ENCODE data around the gene NINJ2. TPM values are rescaled to one million over a fixed set of nuclear protein-coding genes. Genes with fewer than 3 reads are reported as not detected.

NINJ2 gene
- total RNA-seq, 1 donor from 2014 or later, result not detected

GRCh38 chr12:544142-544541, 119.1 kb downstream of the NINJ2 start:
- Histone ChIP-seq H3K9ac (ENCODE audit: low read length) (no peak overlapping the region), H3K27ac (ENCODE audit: low read depth, low read length) (no peak overlapping the region), H3K27me3 (ENCODE audit: insufficient read depth, low read length) (peaks cover 22% of the 10 kb centered on the region), H3K4me2 (ENCODE audit: low read length) (no peak overlapping the region), H3K9me3 (ENCODE audit: insufficient read depth, low read depth, low read length) (no peaks in the 10 kb centered on the region), H2AFZ (ENCODE audit: low read depth, low read length) (no peak overlapping the region), H4K20me1 (ENCODE audit: insufficient read depth, low read length) (no peaks in the 10 kb centered on the region), H3K36me3 (ENCODE audit: insufficient read depth, low read length) (no peaks in the 10 kb centered on the region), H3K4me3 (ENCODE audit: insufficient read depth, low read depth, low read length) (no peak overlapping the region), H3K4me1 (ENCODE audit: insufficient read depth, low read length) (peaks cover 1% of the 10 kb centered on the region), H3K79me2 (ENCODE audit: insufficient read depth, low read length) (no peaks in the 10 kb centered on the region)
- Mint-ChIP-seq H3K4me3 (ENCODE audit: unreplicated experiment) (peak overlapping the region; percentile 1), H3K9me3 (ENCODE audit: unreplicated experiment) (no peaks in the 10 kb centered on the region), H3K27ac (ENCODE audit: unreplicated experiment) (no peak overlapping the region), H3K27me3 (ENCODE audit: low read depth, unreplicated experiment) (peaks cover 32% of the 10 kb centered on the region), H3K4me1 (ENCODE audit: low read depth, unreplicated experiment) (peaks cover 8% of the 10 kb centered on the region), H3K36me3 (ENCODE audit: low read depth, unreplicated experiment) (peaks cover 4% of the 10 kb centered on the region)
- TF ChIP-seq EZH2 (IDR thresholded peaks at IDR 0.05; ENCODE audit: insufficient read depth, low read length), result no peak
- TF ChIP-seq CTCF (IDR thresholded peaks at IDR 0.05; ENCODE audit: insufficient read depth, low read depth, low read length), result no peak
- DNase-seq (ENCODE audit: low read depth) (no peak), FAIRE-seq (no peak)

- no peak for DNase-seq (ENCODE audit: low read depth)
- Histone ChIP-seq H3K4me3 (ENCODE audit: insufficient read depth, low read depth, low read length) (no peak overlapping the region), H3K27ac (ENCODE audit: low read depth, low read length) (no peak overlapping the region), H3K9me3 (ENCODE audit: insufficient read depth, low read depth, low read length) (no peaks in the 10 kb centered on the region), H3K36me3 (ENCODE audit: insufficient read depth, low read length) (no peaks in the 10 kb centered on the region), H3K9ac (ENCODE audit: low read length) (no peak overlapping the region), H3K4me2 (ENCODE audit: low read length) (no peak overlapping the region), H4K20me1 (ENCODE audit: insufficient read depth, low read length) (no peaks in the 10 kb centered on the region), H3K27me3 (ENCODE audit: insufficient read depth, low read length) (peaks cover 18% of the 10 kb centered on the region), H3K79me2 (ENCODE audit: insufficient read depth, low read length) (no peaks in the 10 kb centered on the region), H2AFZ (ENCODE audit: low read depth, low read length) (no peak overlapping the region), H3K4me1 (ENCODE audit: insufficient read depth, low read length) (peaks cover 8% of the 10 kb centered on the region)
- H3K27ac Mint-ChIP-seq (ENCODE audit: unreplicated experiment), result no peak overlapping the region
- peaks cover 24% of the 10 kb centered on the region for H3K27me3 Mint-ChIP-seq (ENCODE audit: low read depth, unreplicated experiment)
- H3K36me3 Mint-ChIP-seq (ENCODE audit: low read depth, unreplicated experiment), result peaks cover 4% of the 10 kb centered on the region
- no peaks in the 10 kb centered on the region for H3K9me3 Mint-ChIP-seq (ENCODE audit: unreplicated experiment)
- H3K4me1 Mint-ChIP-seq (ENCODE audit: low read depth, unreplicated experiment), result peaks cover 9% of the 10 kb centered on the region
- H3K4me3 Mint-ChIP-seq (ENCODE audit: unreplicated experiment), result no peak overlapping the region
- FAIRE-seq, result no peak
- TF ChIP-seq EZH2 (IDR thresholded peaks at IDR 0.05; ENCODE audit: insufficient read depth, low read length) (no peak), CTCF (IDR thresholded peaks at IDR 0.05; ENCODE audit: insufficient read depth, low read depth, low read length) (no peak)
Observed at GRCh38 chr12:543114-543451, 120.2 kb downstream of the NINJ2 start.

- H3K9me3 ChIP-seq (ENCODE audit: insufficient read depth, low read depth, low read length), result no peaks in the 10 kb centered on the region
- Mint-ChIP-seq H3K4me3 (ENCODE audit: unreplicated experiment) (no peak overlapping the region), H3K36me3 (ENCODE audit: low read depth, unreplicated experiment) (peaks cover 4% of the 10 kb centered on the region), H3K4me1 (ENCODE audit: low read depth, unreplicated experiment) (peaks cover 9% of the 10 kb centered on the region), H3K27me3 (ENCODE audit: low read depth, unreplicated experiment) (peaks cover 22% of the 10 kb centered on the region), H3K9me3 (ENCODE audit: unreplicated experiment) (no peaks in the 10 kb centered on the region), H3K27ac (ENCODE audit: unreplicated experiment) (no peak overlapping the region)
- H3K79me2 ChIP-seq (ENCODE audit: insufficient read depth, low read length), result no peaks in the 10 kb centered on the region
- no peaks in the 10 kb centered on the region for H4K20me1 ChIP-seq (ENCODE audit: insufficient read depth, low read length)
- H3K4me2 ChIP-seq (ENCODE audit: low read length), result no peak overlapping the region
- DNase-seq (ENCODE audit: low read depth) (no peak), FAIRE-seq (no peak)
- H3K36me3 ChIP-seq (ENCODE audit: insufficient read depth, low read length), result no peaks in the 10 kb centered on the region
- no peak overlapping the region for H3K4me3 ChIP-seq (ENCODE audit: insufficient read depth, low read depth, low read length)
- H2AFZ ChIP-seq (ENCODE audit: low read depth, low read length), result no peak overlapping the region
- peaks cover 17% of the 10 kb centered on the region for H3K27me3 ChIP-seq (ENCODE audit: insufficient read depth, low read length)
- no peak overlapping the region for H3K9ac ChIP-seq (ENCODE audit: low read length)
- TF ChIP-seq EZH2 (IDR thresholded peaks at IDR 0.05; ENCODE audit: insufficient read depth, low read length) (no peak), CTCF (IDR thresholded peaks at IDR 0.05; ENCODE audit: insufficient read depth, low read depth, low read length) (no peak)
- peaks cover 8% of the 10 kb centered on the region for H3K4me1 ChIP-seq (ENCODE audit: insufficient read depth, low read length)
- no peak overlapping the region for H3K27ac ChIP-seq (ENCODE audit: low read depth, low read length)
Observed at GRCh38 chr12:542395-543113, 120.7 kb downstream of the NINJ2 start.

Data from astrocyte (in vitro differentiated cells and primary cell).